Stimulated activated CD8-positive, alpha-beta memory T cell treated with anti-CD3 and anti-CD28 coated beads, Interleukin-12 subunit alpha, Interleukin-12 subunit beta, amount 100 ng/mL, for 1 hour (primary cell): Measurements from ENCODE around the gene NUMB.
A peak's percentile ranks its signal among the peaks of the same experiment; 100 is the strongest.

Experiments
- DNase-seq: peaks from one replicate; pipeline ENCODE4 v3.0.0-alpha.2; 2020; ENCODE audit warnings: low read depth

NUMB gene

DNA sequence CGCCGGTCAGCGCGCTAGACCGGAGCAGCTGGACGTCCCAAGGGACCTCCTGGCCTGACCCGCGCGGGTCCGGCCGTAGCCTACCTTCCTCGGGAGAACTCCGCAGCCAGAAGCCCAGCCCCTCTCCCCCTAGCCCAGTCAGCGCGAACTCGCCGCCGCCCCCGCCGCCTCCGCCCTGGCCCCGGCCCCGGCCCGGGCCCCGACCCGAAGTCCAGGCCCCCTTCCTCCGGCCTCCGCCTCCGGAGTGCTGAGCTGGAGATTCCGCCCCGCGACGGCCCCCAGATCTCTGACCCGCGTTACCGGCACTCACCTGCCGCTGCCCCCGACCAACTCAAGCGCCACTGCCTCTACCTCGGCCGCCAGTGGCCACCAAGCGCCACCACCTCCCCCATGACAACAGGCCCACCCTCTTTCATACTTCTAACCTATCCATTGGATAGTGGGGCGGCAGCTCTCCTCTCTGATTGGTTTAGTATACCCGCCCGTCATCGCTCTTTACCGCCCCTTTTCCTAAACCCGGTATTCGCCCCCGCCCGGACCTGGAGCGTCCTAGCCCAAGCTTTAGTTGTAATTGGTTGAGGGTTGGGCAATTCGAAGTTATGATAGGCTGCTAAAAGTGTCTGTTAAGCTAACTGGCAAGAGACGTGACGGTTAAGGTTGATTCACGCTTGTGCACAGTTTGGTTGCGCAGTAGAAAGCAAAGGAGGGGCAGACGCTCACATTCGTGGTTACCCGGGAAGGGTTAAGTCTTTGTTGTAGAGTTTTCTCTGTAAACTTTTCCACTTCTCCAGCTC lies at the start of gene NUMB:
Gene NUMB (minus strand): TSS at position 364 of the 794 bp plus-strand sequence. CDS start 102,795 bp downstream, outside the sequence.
- DNase-seq, result peak; percentile 93

DNA sequence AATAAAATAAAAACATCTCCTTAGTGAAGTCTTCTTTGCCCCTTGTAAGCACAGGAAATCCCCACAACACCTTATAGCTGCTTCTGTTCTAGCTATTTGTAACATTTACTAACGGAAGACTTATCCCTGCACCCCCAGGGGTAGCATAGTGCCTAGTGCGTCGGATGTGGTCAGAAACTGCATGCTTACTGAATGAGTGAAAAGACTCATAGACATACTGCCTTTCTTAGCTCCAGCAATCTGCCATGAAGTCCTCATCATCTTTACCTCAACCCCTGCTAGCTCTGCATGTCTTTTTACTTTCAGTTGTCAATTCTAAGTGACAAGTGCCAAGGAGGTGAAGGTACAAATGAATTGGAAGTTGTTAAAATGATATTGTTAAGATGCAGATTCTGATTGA lies 45.3 kb upstream of the NUMB start:
- DNase-seq, result no peak

DNA sequence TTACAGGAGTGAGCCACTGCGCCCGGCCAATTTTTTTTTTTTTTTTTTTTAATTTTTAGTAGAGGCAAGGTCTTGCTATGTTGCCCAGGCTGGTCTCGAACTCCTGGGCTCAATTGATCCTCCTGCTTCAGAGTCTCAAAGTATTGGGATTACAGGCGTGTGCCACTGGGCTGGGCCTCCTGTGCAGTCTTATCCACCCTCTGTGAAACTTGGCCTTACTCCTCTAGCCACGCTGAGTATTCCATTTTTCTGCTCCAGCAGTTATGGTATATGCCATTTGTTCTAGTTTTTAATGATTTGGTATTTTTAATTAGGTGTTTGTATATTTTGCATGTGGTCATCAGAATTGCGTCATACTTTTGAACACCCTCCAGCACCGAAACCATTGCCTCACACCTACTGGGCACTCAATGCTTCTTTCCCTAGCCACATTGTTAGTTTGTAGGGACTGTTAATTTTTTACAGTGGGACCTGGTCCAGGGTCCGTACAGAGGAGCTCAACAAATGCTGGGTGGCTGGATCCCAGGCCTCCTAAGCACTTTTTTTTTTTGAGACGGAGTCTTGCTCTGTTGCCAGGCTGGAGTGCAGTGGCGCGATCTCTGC lies 43.8 kb upstream of the NUMB start:
- DNase-seq, result no peak

DNA sequence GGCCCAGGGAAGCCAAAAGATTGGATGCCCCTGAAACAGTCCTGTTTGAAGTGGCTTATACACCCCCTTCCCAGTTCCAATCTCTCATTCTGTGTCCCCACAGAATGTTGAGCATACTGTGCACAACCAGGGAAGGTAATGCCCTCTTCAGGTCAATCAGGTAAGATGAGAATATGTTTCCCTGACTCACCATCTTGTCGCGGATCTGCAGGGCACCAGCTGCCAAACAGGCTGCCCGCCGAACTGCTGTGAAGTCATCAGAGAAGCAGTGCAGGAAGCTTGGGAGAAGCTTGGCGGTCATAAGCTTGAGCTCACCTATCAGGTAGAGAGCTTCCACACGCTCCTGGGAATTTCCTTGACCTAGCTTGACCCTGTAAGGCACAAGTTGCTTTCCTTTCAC lies 42.0 kb upstream of the NUMB start:
- DNase-seq, result no peak

DNA sequence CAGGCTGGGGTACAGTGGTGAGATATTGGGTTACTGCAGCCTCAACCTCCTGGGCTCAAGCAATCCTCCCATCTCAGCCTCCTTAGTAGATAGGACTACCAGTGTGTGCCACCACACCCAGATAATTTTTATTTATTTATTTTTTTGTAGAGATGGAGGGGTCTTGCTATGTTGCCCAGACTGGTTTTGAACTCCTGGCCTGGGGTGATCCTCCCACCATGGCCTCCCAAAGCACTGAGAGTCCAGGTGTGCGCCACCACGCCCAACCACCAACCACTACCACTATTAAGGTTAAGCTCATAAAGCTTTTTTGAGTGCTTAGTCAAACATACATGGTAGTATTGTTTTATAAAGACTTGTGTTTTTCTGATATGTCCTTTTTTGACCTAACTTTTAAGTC lies 36.2 kb upstream of the NUMB start:
- no peak for DNase-seq

DNA sequence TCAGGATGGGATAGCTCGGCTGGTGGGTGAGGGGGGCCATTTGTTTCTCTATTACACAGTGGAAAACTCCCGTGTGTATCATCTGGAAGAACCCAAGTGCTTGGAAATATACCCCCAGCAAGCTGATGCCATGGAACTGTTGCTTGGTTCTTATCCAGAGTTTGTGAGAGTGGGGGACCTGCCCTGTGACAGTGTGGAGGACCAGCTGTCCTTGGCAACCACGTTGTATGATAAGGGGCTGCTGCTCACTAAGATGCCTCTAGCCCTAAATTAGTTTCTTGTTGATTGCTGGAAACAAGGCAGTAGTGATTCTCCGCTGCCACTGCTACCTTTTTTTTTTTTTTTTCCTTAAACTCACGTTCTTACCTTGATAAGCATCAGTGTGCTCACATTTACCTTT lies 34.3 kb upstream of the NUMB start:
- no peak for DNase-seq

DNA sequence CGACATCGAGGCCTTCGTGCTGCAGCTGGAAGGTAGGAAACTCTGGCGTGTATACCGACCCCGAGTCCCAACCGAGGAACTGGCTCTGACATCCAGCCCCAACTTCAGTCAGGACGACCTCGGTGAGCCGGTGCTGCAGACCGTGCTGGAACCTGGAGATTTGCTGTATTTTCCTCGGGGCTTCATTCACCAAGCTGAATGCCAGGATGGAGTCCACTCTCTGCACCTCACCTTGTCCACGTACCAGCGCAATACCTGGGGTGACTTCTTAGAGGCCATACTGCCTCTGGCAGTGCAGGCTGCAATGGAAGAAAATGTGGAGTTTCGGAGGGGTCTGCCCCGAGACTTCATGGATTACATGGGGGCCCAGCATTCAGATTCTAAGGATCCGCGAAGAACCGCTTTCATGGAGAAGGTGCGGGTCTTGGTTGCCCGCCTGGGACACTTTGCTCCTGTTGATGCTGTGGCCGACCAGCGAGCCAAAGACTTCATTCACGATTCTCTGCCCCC lies 33.8 kb upstream of the NUMB start:
- no peak for DNase-seq

DNA sequence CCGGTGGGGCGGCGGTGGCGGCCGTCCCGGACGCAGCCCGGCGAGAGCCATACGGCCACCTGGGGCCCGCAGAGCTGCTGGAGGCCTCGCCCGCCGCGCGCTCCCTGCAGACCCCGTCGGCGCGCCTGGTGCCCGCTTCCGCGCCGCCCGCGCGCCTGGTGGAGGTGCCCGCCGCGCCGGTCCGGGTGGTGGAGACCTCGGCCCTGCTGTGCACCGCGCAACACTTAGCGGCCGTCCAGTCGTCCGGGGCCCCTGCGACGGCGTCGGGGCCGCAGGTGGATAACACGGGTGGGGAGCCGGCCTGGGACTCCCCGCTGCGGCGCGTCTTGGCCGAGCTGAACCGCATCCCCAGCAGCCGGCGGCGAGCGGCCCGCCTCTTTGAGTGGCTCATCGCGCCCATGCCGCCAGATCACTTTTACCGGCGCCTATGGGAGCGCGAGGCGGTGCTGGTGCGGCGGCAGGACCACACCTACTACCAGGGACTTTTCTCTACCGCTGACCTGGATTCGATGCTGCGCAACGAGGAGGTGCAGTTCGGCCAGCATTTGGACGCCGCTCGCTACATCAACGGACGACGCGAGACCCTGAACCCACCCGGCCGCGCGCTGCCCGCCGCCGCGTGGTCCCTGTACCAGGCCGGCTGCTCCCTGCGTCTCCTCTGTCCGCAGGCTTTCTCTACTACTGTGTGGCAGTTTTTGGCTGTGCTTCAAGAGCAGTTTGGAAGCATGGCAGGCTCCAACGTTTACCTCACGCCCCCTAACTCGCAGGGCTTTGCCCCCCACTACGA lies 33.1 kb upstream of the NUMB start:
- DNase-seq, result peak; percentile 33

DNA sequence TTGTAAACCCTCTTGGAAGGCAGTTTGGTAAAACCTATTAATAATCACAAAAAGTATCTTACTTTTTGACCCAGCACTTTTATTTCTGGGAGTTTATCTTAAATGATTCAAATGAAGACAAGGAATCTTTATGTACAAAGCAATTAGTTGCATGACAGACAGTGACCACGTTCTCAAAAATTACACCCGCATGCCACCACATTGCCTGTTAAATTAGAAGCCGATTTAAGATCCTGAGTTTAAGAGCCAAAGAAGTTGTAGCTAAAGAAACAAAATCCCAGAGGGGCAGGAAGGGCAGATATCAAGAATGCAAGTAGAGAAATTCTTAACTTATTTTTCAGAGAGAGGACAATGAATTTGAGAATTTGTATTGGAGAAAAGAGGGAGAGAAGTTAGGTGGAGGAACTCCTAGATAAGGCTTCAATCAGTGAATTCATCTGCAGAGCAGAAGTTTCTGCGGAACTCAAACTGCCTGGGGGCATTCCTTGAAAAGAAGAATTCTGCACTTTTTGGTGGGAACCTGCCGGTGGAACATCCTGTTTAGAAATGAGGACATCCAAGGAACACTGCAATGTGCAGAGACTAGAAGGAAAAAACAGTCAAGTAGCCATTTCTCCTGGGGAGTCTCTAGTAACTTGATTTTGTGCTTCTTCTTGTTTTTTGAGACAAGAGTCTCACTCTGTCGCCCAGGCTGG lies 31.3 kb upstream of the NUMB start:
- DNase-seq, result no peak

DNA sequence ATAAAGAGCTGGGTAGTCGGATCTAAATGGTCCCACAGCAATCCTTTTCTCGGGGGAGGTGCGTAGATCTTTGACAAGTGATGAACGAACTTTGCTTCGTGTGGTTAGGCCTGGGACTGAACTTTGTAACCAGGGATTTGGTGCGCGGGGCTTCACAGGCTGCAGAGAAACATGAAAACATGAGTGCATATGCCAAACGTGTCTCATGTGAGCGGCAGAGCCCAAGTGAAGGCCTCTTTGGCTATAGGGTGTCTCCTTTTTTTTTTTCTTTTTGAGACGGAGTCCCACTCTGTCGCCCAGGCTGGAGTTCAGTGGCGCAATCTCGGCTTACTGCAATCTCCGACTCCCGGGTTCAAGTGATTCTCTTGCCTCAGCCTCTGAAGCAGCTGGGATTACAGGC lies 20.3 kb upstream of the NUMB start:
- DNase-seq, result no peak

DNA sequence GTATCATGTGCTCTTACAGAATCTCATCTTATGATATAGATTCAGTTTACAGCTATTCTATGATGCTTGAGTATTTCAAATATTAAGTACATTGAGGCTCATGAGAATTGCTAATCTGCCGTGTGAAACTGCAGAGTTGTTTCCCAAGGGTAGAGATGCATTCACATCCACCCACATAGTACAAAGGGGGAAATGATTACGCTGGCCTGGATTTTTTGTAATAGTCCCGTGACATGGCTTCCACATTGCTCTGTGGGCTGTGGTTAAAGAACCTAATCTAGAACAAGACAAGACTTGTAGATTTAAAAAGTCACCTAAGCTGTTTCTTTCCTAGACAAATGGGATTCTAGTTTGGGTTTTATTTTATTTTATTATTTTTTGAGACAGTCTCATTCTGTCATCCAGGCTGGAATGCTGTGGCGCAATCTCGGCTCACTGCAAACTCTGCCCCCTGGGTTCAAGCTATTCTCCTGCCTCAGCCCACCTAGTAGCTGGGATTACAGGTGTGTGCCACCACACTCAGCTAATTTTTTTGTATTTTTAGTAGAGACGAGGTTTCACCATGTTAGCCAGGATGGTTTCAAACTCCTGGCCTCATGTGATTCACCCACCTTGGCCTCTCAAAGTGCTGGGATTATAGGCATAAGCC lies 19.4 kb upstream of the NUMB start:
- DNase-seq, result no peak

DNA sequence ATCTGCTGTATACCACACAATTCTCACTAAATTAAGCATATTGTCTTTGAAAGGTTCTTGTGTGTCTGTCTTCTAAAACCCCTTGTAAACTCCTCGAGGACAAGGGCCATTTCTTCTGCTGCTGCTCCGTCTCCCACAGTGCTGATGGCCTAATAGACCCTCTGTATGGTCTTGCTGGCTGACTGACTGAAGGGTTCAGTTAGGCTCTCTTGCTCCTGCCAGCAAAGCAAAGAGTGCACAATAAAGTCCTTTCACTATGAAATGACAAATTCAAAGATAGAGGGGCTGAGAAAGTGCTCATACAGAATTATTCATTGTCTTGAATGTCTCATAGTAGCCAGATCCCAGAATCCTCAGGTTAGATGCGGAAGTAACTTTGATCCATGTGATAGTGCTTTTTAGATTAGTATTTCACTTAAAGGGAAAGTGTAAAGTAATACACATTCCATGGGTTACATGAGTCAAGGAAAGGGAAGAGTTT lies 18.1 kb upstream of the NUMB start:
- DNase-seq, result no peak

DNA sequence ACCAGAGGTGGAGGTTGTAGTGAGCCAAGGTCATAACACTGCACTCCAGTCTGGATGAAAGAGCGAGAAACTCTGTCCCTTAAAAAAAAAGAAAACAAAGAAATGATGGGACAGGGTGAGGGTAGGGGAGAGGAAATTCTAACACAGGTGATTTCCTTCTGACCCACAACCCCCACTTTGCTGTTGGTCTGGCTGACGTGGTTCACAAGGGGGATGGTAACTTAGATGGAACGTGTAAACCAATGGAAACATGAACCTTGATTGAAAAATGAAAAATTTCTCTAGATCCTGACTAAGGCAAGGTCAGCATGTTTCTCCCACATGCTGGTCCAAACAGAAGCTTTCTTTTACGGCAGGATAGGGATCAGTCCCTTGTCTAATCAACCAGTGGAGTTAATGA lies 16.6 kb upstream of the NUMB start:
- DNase-seq, result no peak

DNA sequence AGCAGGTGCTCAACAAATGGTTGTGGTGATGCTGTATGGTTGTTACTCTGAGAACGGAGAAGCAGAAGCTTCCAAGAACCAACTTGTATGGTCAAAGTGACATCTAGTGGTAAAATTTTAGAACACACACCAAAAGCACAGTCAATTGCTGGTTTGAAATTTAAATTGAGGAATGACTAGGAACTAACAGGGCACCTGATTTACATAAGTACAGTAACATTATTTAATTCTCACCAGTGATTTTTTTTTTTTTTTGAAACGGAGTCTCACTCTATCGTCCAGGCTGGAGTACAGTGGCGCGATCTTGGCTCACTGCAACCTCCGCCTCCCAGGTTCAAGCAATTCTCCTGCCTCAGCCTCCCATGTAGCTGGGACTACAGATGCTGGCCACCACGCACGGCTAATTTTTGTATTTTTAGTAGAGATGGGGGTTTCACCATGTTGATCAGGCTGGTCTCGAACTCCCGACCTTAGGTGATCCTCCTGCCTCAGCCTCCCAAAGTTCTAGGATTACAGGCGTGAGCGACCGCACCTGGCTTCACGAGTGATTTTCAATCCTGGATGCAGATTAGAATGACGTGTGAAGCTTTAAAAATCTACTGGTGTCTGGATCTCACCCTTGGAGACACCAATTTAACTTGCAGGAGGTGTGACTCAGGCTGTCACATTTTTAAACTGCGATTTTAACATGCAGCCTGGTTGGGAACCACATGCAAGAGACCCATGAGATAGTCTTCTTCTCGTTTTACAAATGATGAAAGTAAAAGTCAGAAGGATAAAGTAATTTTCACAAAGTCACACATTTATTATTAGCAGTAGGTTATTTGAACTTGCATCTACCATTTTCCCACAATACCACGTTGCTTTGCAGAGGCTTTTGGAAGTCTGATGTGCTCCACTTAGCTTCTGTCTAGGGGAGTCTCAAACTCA lies 14.1 kb upstream of the NUMB start:
- DNase-seq, result no peak

DNA sequence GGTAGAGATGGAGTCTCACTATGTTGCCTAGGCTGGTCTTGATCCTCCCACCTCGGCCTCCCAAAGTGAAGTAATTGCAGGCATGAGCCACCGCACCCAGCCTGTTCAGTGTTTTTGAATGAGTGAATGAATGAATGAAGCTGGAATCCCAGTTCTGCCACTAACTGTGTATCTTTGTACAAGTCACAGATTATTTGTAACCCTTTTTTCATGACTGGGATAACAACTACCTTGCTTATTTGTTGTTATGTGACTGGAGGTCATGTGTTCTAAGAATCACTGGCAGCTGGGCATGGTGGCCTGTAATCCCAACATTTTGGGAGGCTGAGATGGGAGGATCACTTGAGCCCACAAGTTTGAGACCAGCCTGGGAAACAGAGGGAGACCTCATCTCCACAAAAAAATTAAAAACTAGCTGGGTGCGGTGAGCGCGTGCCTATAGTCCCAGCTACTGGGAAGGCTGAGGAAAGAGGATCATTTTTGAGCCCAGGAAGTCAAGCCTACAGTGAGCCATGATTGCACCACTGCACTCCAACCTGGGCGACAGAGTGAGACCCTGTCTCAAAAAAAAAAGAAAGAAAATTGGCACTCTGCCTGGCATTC lies 13.3 kb upstream of the NUMB start:
- DNase-seq, result no peak

DNA sequence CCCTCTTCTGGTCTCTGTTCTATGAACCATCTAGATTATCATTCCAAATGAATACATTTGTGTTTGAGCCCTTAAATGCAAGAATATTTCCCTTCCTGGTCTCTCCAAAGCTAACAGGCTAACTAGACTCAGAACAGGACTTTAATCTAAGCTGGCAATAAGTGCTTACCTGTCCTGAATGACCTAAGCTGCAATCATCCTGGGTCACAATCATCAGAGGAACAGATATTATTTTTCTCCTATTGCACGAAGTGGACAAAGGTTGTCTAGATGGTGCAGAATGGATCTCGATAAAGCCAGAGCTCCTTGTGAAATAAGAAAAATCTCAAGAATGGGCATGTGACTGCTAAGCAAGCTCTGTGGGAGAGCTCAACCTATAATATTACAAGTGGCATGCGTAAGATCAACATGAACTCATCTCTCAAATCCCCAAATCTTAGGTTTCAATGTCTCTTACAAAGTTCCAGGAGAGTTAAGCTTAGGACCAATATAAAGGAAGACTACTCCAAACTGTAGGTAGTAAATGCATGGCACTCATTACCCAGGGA lies 10.6 kb upstream of the NUMB start:
- DNase-seq, result no peak

DNA sequence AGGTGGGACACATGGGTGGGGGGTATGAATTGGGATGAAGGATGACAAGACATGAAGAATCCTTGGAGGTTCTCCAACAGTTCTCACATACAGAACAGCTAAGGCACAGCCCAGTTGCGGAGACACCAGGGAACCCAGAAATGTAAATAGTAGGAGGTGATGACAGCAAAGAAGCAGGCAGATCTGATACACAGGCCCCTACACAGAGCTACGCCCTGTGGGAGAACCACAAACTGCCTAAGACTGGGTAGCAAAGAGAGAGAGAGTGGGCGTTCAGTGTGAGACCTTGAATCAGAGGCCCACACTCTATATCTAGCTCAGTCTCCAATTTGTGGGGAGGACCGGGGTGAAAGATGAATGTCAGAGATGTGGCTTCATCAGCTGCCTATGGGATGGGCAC lies 9.5 kb upstream of the NUMB start:
- DNase-seq, result no peak

DNA sequence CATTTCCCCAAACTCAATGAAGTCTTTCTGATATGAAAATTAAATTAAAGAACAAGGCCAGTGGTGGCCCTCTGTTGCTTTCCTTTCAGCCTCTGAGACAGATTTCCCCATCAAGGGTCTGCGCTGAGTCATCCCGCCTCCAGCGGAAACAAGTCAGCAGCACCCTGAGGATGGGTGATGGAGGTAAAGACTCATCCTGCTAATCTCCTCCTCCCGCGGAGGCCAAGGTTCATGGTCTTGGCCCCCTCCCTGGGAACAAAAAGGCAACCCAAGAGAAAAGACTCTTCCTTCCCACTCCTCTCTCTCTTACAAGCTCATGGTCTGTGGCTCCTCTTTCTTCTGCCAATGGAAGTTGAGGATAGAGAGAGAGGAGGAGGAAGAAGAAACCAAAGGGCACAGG lies 9.0 kb upstream of the NUMB start:
- DNase-seq, result no peak

DNA sequence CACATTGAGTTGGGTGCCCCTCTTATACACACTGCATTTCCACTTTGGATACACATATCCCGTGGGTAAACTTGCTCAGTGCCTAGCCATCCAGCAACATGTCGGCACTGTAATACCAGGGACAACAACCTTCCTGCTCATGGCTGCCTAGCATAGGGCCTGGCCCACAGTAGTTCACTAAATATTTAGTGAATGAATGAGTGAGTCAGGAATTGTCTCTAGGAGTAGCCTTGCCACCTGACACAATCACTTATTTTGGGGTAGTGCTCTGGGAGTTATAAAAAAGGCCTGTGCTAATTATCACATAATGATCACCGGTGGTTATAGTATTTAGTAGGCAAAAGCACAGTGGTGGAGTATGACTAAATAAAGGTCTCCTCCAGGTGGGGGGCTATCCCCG lies 8.5 kb upstream of the NUMB start:
- no peak for DNase-seq
